Activated CD4-positive, alpha-beta T cell treated with anti-CD3 and anti-CD28 coated beads, Interleukin-2, amount 50 U/mL, for 48 hours (primary cell): ENCODE measurements around the gene EFNA4.
A peak's percentile ranks its signal among the peaks of the same experiment; 100 is the strongest.
"Not testable (repeated sequence)": the region's sequence is repeated elsewhere in the genome, so short reads cannot be mapped to it uniquely, and the experiment has no call there.

Source experiments
- DNase-seq, 2 experiments: peaks; one replicate each; pipeline ENCODE4 v3.0.0-alpha.2; 2020

Gene EFNA4

DNA sequence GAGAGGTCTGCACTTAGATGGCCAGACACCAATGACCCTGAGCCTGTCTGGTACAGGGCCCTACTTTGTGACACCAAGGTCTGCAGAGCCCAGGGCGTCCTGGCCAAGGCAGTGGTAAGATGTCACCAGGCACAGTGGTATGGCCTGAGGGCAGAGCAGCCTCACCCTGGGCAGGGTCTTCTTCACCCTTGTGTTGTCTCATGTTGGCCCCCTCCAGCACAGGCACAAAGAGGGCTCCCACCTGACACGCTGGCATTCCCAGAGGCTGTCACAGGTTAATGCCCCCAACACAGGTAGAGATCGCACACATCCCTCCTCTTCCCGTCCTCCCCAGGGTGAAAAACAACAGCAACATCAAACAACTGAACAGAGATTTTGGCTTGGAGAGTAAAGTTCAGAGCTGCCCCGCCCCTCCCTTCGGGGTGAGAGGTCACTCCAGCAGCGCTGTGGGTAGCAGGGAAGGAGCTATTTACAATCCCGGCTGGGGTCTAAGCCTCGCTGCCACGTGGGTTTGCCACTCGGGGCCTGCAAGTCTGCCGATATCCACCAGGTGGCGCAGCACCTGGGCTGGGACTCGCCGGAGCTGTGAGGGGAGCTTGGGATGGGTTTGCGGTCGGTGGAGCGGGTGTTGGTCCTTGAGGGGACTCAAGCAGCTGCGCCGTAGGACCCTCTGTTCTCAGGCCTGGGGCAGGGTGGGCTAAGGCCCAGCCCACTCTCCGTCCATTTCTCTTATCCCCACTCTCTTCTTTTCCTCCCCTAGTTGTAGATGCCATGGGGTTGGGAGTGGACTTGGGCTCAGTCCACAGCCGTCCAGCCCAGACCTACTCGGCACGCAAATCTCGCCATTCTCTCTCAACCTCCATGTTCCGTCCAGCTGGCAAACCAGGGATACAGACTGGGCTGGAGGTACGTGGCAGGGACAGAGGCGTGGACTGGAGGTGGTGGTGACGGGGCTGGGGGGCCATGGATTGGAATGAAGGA, 27.8 kb downstream of the EFNA4 start:
- DNase-seq: peak; percentile 87 to 89

DNA sequence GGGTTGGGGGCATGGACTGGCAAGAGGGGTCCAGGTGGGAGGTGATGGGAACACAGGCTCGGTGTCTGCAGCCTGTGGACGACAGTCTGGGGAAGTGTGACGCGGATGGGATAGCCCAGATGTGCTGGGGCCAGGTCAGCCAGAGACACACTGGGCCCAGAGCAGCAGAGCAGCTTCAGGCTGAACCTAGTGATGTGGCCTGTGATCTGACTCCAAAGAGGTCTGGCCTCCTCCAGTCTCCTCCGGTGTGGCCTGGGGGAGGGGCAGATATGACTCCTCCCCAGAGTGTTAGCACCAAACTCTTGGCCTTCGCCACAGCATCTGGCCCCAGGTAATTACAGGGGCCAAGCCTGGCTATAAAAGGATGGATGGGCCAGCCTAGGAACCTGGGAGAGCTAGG, 28.6 kb downstream of the EFNA4 start:
- DNase-seq: no peak

DNA sequence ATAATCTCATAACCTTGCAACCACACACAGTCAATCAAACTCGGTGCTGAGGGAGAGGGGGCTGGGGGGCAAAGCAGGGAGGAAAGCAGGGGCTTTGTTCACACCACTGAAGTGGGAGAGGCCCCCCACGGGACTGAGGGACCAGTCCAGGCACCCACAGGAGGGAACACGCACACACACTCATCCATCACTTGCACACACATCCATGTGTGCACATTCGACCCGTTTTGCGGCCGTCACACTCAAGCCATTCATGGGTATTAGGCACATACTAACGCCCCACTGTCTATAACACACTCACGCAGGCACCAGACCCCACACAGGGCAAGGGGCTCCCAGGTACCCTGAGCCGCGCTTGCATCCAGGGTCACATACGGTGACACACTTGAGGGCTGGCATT, 29.1 kb downstream of the EFNA4 start:
- no peak for DNase-seq

DNA sequence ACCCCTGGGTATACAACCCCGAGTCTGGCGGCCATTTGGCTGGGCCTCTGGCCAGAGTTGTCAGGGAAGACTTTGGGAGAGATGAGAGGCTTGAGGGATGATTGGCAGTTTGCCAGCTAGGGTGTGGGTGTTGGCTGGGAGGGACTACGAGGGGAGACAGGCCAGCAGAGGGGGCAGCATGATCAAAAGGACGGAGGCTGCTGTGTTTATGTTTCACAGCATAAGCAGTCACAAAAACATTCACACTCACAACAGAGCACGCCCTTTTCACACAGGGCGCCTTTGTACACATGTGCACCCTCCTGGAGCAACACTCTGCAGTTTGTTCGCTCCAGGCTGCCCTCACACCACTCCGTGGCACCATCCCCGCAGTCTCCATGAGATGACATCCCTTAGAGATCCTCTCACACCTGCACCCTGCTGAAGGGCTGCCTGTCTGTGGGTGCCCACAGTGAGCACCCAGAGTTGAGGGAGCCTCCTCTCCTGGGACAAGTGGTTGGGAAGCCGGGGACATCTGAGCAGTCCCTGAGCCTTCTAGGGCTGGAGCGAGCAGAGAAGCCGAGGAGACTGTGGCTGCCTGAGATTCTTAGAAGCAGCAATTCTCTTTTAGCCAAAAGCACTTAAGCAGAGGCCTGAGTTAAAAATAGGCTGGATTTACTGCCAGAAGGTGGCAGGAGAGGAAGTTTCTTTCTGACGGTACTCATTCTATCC, 30.5 kb downstream of the EFNA4 start:
- DNase-seq: no peak

DNA sequence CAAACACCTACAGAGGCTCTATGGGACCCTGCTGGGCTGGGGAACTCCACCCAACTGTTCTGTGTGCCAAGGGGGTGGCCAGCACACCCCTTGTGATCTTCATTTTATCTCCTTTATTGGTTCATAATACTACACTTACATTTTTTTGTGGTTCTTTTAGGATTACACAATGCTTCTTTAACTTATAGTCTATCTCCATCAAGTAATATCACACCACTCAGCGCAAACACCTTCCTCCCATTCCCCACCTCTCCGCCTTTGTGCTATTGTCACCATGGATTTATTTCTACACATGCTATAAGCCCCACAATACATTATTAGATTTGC, 31.0 kb downstream of the EFNA4 start:
- DNase-seq: no peak

DNA sequence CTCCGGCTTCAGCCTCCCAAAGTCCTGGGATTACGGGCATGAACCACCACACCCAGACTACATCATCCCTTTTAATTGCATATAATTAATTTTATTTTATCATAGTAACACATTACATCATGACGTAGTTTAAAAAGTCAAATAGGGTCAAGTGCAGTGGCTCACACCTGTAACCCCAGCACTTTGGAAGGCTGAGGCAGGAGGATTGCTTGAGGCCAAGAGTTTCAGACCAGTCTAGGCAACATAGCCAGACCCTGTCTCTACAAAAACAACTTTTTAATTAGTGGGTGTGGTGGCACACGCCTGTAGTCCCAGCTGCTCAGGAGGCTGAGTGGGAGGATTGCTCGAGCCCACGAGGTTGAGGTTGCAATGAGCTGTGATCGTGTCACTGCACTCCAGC, 35.8 kb downstream of the EFNA4 start:
- DNase-seq: no peak

DNA sequence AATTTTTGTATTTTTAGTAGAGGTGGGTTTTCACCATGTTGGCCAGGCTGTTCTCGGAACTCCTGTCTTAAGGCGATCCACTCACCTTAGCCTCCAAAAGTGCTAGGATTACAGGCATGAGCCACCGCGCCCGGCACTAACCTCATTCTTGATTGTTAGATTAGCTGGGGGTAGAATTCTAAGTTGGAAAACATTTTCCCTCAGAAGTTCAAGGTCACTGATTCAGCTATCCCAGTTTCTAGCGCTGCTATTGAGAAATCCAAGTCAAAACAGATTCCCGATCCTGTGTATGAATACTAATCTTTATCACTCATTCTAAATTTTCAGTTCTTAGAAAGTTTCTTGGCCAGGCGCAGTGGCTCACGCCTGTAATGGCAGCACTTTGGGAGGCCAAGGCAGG, 39.8 kb downstream of the EFNA4 start:
- no peak for DNase-seq

DNA sequence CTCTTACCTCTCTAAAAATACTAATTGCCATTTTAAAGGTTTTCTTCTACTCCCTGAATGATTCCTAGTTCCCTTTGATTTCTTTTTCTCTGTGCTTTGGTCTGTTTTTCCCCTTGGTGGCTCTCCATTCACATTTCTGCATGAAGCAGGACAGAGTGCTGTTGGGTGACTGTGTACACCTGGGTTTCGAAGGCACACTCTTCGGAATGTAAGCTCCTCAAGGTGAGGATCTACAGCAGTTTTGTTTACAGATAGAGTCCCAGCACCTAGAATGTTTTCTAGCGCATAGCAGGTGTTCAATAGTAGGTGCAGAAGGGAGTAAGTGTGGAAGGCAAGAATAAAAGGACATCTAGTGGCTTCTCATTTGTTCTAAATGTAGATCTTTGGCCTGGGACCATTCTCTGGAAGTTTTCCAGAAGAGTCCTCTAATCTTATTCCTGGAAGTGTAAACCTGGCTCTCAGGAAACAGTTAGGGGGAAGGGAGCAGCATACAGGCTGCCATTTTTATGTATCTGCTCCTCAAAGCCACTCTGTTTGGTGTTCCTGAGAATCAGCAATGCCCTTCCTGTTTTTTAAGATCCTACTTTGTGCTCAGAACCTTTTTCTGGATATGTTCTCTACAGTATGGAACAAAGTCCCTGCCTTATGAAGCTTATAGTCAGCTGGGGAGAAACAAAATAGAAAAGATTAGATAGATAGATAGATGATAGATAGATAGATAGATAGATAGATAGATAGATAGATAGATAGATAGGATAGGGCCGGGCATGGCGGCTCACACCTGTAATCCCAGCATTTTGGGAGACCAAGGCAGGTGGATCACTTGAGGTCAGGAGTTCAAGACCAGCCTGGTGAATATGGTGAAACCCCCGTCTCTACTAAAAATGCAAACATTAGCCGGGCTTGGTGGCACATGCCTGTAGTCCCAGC, 41.3 kb downstream of the EFNA4 start:
- DNase-seq: no peak

DNA sequence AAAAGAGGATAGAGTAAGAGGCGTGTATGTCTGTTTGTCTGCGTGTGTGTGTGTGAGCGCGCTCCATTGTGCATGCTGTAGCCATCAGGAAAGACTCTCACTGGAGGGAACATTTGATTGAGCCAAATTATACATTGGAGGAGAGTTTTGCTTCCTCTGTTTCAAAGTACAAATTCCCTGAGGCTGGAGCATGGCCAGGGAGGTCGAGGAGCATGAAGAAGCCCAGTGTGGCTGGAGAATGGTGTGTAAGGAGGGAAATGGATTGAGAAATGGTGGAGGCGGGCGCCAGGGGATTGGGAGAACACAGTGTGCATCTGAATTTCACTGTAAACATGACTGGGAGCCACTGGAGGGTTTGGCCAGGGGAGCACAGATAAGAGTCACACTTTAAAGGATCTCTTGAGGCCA, 42.1 kb downstream of the EFNA4 start:
- DNase-seq: no peak

DNA sequence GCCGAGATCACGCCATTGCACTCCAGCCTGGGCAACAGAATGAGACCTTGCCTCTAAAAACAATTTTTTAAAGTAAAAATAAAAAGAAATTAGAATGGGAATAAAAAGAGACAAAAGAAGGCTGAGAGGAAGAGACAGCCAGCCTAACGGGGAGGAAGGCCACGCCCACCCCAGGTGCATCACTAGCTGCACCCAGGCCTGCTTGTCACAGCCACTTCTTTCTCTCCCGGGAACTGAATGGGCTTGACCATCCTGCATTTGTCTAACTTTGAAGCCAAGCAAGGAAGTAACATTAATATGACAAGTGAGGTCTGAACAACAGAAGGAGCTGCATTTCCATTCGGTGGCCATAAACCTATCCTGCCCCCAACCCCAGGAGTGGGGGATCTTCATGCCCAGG, 43.3 kb downstream of the EFNA4 start:
- no peak for DNase-seq

DNA sequence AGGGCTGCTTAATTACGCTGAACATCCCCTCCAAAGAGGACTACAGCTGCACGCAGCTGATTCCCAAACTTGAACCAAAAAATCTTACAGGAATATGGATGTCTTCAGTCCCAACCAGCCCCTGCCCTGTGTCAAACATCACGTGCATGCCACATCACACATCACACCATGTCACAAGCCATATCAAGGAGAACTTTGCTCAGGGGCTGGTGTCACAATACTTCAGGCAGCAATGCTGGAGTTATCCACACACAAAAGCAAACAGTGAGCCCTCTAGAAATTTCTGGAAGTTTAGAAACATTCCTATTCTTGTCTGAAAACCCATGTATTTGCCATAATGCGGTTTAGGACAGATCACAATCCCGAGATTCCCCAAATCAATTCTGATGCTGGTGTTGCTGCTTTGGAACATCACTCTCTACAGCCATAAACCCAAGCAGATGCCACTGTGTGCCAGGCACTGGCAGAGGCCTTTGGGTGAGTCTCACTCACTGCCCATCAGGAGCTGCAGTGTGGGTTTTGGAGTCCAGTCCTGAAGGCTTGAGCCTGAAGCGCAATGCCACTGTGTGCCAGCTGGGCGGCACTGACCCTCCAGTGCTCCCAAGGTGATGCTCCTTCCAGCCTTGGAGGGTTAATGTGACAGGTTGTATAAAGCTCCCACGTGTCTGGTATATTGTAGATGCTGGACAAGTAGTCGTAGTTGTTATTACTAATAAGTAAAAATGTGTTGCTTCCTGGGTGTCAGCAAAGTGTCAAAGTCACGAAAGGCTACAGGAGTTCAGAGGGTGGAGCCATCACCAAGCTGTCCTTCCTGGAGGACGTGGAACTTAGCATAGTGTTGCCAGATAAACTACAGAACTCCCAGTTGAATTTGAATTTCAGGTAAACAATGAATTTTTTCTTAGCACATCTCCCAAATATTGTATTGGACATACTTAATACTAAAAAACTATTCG, 44.0 kb downstream of the EFNA4 start:
- no peak for DNase-seq

DNA sequence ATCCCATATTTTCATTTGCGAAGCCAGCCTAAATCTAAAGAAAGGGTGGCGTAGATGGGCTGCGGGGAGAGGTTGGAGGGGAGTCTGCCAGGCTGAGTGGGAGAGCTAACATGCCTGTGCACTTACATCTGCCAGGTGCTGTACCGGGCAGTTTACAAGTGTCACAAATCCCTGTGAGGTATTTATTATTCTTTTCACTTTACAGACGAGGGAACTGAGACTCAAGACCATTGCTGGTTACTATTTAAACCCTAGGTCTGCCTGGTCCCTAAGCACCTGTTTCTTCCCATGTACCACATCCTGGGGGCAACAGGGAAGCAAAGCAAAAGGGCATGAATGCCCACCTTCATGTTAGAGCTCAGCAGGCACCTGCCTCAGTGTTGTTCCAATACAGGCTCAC, 44.8 kb downstream of the EFNA4 start:
- no peak for DNase-seq

DNA sequence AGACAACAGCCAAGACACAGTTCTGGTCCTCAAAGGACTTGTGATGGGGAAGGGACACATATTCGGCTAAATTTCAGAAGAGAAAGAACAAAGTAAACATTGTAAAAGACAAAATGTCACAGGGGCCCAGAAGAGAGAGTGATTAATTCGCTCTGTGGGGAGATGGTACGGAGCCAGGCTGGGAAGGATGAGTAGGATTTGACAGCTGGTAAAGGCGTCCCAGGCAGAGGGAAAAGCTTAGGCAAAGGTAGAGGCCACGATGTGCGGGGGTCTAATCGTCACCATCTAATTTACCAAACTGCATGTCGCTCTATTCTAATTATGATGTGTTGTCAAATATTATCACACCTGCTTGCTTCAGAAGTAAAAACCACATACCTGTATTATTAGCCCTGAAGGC, 46.8 kb downstream of the EFNA4 start:
- no peak for DNase-seq

DNA sequence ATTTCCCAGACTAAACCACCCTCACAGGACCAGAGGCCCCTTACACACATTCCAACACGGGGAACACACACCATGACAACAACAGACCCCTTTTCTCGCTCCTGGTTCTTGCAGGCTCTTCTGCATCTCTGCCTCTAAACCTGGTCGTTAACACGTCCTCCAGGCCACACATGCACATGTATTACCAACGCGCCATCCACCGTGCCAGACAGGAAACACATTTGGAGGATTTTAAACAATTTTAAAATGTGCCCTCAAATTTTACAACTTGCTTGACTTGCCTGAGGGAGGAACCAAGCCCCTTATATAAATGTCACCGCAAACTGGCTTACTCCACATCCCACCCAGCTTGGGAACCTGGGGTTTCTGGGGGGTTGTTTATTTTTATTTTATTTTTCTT, 47.3 kb downstream of the EFNA4 start:
- no peak for DNase-seq

DNA sequence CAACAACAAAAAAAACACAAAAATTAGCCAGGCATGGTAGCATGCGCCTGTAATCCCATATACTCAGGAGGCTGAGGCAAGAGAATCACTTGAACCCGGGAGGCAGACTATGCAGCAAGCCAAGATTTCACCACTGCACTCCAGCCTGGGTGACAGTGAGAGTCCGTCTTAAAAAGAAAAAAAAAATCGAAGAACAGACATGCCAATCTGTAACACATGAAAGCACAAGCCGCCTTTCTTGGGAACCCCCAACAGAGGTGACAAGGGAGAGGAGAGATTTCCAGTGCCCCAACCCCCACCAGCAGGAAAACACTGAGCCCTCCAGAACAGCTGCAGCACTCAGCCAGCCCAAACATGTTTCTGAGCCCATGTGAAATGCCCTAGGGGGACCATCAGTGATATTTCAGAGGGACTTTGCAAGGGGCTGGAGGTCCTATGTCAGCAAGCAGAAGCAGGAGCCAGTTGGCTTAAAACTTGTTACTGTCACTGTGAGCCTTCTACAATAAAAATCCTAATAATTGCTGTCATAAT, 50.0 kb downstream of the EFNA4 start:
- no peak for DNase-seq

DNA sequence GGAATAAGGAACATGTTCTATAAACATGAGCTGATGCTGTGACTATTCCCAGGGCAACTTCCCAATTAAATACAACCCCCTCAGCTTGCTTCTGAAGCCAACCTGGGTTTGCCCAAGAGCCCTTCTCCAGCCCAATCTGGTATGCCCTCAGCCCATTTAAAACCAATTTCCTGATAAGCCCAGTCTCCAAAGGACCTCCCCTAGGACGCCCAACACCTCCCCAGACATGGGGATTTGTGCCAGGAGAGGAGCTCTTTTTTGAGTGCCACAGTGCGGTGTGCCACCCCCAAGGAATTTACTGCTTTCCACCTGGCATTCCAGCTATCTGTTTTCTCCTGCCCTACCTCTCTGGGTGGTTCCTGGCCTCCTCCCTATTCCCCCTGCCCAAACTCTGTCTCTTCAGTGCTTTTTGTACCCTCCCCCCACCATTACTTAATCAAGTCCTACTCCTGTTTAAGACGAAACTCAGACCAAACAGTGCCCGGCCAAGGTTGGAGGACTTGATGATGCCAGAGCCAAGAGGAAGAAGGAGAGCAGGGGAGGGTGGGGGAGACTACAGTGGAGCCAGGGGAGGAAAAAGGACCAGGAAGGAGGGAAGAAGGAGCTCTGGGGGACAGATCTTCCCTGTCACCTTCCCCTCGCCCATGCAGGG, 52.7 kb downstream of the EFNA4 start:
- no peak for DNase-seq

DNA sequence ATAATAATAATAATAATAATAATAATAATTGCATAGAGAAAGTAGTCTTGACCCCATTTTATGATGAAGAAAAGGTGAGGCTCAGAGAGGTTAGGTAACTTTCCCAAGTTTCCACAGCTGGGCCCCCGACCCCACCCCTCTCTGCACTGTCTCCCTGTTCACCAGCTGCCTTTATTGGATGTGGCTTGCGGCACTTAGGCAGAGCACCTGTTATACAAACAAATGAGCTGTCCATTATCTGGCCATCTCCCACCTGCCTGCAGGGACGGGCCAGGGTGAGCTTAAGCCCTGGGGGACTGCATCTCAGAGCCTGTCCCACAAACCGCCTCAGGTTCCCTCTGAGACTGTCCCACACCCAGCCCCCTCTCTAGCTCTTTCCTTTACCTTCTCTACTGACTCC, 54.1 kb downstream of the EFNA4 start:
- DNase-seq: no peak

DNA sequence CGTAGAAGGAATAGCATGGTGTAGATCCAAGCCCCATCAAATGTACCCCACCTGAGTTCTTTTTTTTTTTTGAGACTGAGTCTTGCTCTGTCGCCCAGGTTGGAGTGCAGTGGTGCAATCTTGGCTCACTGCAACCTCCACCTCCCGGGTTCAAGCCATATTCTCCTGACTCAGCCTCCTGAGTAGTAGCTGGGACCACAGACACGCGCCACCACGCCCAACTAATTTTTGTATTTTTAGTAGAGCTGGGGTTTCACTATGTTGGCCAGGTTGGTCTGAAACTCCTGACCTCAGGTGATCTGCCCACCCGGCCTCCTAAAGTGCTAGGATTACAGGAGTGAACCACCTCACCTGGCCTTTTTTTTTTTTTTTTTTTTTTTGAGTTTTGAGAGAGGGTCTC, 54.5 kb downstream of the EFNA4 start:
- not testable (repeated sequence) for DNase-seq
